Measurements from ENCODE around the gene ABCB6.

Gene ABCB6

GRCh38 chr2:219169930-219170654 is 48.7 kb downstream of the ABCB6 start, which contains the start of gene SLC23A3:
SLC23A3 (minus strand) TSS chr2:219170029; CDS start chr2:219169984, 45 bp downstream.
- Histone ChIP-seq H3K9me3 (ENCODE audit: low read length) (no peaks in the 10 kb centered on the region), H3K27me3 (ENCODE audit: control insufficient read depth in 1 of 2, insufficient read depth in 2 of 2, low read length in 2 of 2) (no peaks in the 10 kb centered on the region), H3K4me3 (ENCODE audit: low read depth in 1 of 2, low read length in 2 of 2) (no peak within 1 kb of the TSS), H3K36me3 (ENCODE audit: insufficient read depth, low read length) (peaks cover 30% of the 10 kb centered on the region), H3K27ac (ENCODE audit: low read depth, low read length) (peak within 1 kb of the TSS; percentile 7), H3K4me1 (ENCODE audit: insufficient read depth, low read length) (peaks cover 15% of the 10 kb centered on the region), H3K9ac (ENCODE audit: low read length) (no peak within 1 kb of the TSS)

- Histone ChIP-seq H3K4me3 (ENCODE audit: low read depth in 1 of 2, low read length in 2 of 2) (no peak overlapping the region), H3K9me3 (ENCODE audit: low read length) (no peaks in the 10 kb centered on the region), H3K27me3 (ENCODE audit: control insufficient read depth in 1 of 2, insufficient read depth in 2 of 2, low read length in 2 of 2) (no peaks in the 10 kb centered on the region), H3K9ac (ENCODE audit: low read length) (no peak overlapping the region), H3K27ac (ENCODE audit: low read depth, low read length) (no peak overlapping the region), H3K36me3 (ENCODE audit: insufficient read depth, low read length) (peaks cover 18% of the 10 kb centered on the region), H3K4me1 (ENCODE audit: insufficient read depth, low read length) (peaks cover 8% of the 10 kb centered on the region)
These were observed 49.8 kb downstream of the ABCB6 start for GRCh38 chr2:219168932-219169331.

GRCh38 chr2:219168526-219168925 is 50.2 kb downstream of the ABCB6 start:
- no peak overlapping the region for H3K27ac ChIP-seq (ENCODE audit: low read depth, low read length)
- H3K4me3 ChIP-seq (ENCODE audit: low read depth in 1 of 2, low read length in 2 of 2): no peak overlapping the region
- H3K9ac ChIP-seq (ENCODE audit: low read length): no peak overlapping the region
- peaks cover 15% of the 10 kb centered on the region for H3K36me3 ChIP-seq (ENCODE audit: insufficient read depth, low read length)
- H3K4me1 ChIP-seq (ENCODE audit: insufficient read depth, low read length): peaks cover 8% of the 10 kb centered on the region
- no peaks in the 10 kb centered on the region for H3K9me3 ChIP-seq (ENCODE audit: low read length)
- no peaks in the 10 kb centered on the region for H3K27me3 ChIP-seq (ENCODE audit: control insufficient read depth in 1 of 2, insufficient read depth in 2 of 2, low read length in 2 of 2)

GRCh38 chr2:219167997-219168396 is 50.8 kb downstream of the ABCB6 start:
- Histone ChIP-seq H3K4me1 (ENCODE audit: insufficient read depth, low read length) (peaks cover 8% of the 10 kb centered on the region), H3K9me3 (ENCODE audit: low read length) (no peaks in the 10 kb centered on the region), H3K27ac (ENCODE audit: low read depth, low read length) (no peak overlapping the region), H3K36me3 (ENCODE audit: insufficient read depth, low read length) (peaks cover 12% of the 10 kb centered on the region), H3K9ac (ENCODE audit: low read length) (no peak overlapping the region), H3K4me3 (ENCODE audit: low read depth in 1 of 2, low read length in 2 of 2) (no peak overlapping the region), H3K27me3 (ENCODE audit: control insufficient read depth in 1 of 2, insufficient read depth in 2 of 2, low read length in 2 of 2) (no peaks in the 10 kb centered on the region)

- Histone ChIP-seq H3K4me3 (ENCODE audit: low read depth in 1 of 2, low read length in 2 of 2) (no peak overlapping the region), H3K36me3 (ENCODE audit: insufficient read depth, low read length) (no peaks in the 10 kb centered on the region), H3K27ac (ENCODE audit: low read depth, low read length) (no peak overlapping the region), H3K9me3 (ENCODE audit: low read length) (no peaks in the 10 kb centered on the region), H3K27me3 (ENCODE audit: control insufficient read depth in 1 of 2, insufficient read depth in 2 of 2, low read length in 2 of 2) (no peaks in the 10 kb centered on the region), H3K9ac (ENCODE audit: low read length) (no peak overlapping the region), H3K4me1 (ENCODE audit: insufficient read depth, low read length) (peaks cover 4% of the 10 kb centered on the region)
These were observed 53.5 kb downstream of the ABCB6 start for GRCh38 chr2:219165058-219165911.

- H3K4me3 ChIP-seq (ENCODE audit: low read depth in 1 of 2, low read length in 2 of 2): no peak overlapping the region
- H3K27ac ChIP-seq (ENCODE audit: low read depth, low read length): no peak overlapping the region
- H3K9ac ChIP-seq (ENCODE audit: low read length): no peak overlapping the region
- no peaks in the 10 kb centered on the region for H3K36me3 ChIP-seq (ENCODE audit: insufficient read depth, low read length)
- H3K9me3 ChIP-seq (ENCODE audit: low read length): no peaks in the 10 kb centered on the region
- peaks cover 9% of the 10 kb centered on the region for H3K4me1 ChIP-seq (ENCODE audit: insufficient read depth, low read length)
- H3K27me3 ChIP-seq (ENCODE audit: control insufficient read depth in 1 of 2, insufficient read depth in 2 of 2, low read length in 2 of 2): no peaks in the 10 kb centered on the region
These were observed 55.6 kb downstream of the ABCB6 start for GRCh38 chr2:219163156-219163555.

GRCh38 chr2:219161097-219161496 is 57.7 kb downstream of the ABCB6 start:
- no peaks in the 10 kb centered on the region for H3K27me3 ChIP-seq (ENCODE audit: control insufficient read depth in 1 of 2, insufficient read depth in 2 of 2, low read length in 2 of 2)
- H3K4me1 ChIP-seq (ENCODE audit: insufficient read depth, low read length): peaks cover 9% of the 10 kb centered on the region
- H3K9ac ChIP-seq (ENCODE audit: low read length): no peak overlapping the region
- H3K9me3 ChIP-seq (ENCODE audit: low read length): no peaks in the 10 kb centered on the region
- peaks cover 12% of the 10 kb centered on the region for H3K36me3 ChIP-seq (ENCODE audit: insufficient read depth, low read length)
- H3K27ac ChIP-seq (ENCODE audit: low read depth, low read length): peak overlapping the region; percentile 84
- H3K4me3 ChIP-seq (ENCODE audit: low read depth in 1 of 2, low read length in 2 of 2): peak overlapping the region; percentile 69 to 79

- H3K4me1 ChIP-seq (ENCODE audit: insufficient read depth, low read length): peaks cover 9% of the 10 kb centered on the region
- no peaks in the 10 kb centered on the region for H3K9me3 ChIP-seq (ENCODE audit: low read length)
- H3K4me3 ChIP-seq (ENCODE audit: low read depth in 1 of 2, low read length in 2 of 2): peak within 1 kb of the TSS; percentile 69 to 79
- H3K27me3 ChIP-seq (ENCODE audit: control insufficient read depth in 1 of 2, insufficient read depth in 2 of 2, low read length in 2 of 2): no peaks in the 10 kb centered on the region
- H3K9ac ChIP-seq (ENCODE audit: low read length): peak within 1 kb of the TSS; percentile 54
- peak within 1 kb of the TSS; percentile 84 for H3K27ac ChIP-seq (ENCODE audit: low read depth, low read length)
- H3K36me3 ChIP-seq (ENCODE audit: insufficient read depth, low read length): peaks cover 12% of the 10 kb centered on the region
These were observed 58.4 kb downstream of the ABCB6 start, which contains the start of gene NHEJ1 for GRCh38 chr2:219160186-219161017. NHEJ1 (minus strand) TSS chr2:219160815; CDS start chr2:219158362, 2,453 bp downstream.

Measured in muscle layer of colon (tissue), 2 donors.